Measurements from ENCODE around the gene ELMO2. TPM values are rescaled to one million over a fixed set of nuclear protein-coding genes. Genes with fewer than 3 reads are reported as not detected.

ELMO2 gene
- 24.5 TPM for total RNA-seq

DNA sequence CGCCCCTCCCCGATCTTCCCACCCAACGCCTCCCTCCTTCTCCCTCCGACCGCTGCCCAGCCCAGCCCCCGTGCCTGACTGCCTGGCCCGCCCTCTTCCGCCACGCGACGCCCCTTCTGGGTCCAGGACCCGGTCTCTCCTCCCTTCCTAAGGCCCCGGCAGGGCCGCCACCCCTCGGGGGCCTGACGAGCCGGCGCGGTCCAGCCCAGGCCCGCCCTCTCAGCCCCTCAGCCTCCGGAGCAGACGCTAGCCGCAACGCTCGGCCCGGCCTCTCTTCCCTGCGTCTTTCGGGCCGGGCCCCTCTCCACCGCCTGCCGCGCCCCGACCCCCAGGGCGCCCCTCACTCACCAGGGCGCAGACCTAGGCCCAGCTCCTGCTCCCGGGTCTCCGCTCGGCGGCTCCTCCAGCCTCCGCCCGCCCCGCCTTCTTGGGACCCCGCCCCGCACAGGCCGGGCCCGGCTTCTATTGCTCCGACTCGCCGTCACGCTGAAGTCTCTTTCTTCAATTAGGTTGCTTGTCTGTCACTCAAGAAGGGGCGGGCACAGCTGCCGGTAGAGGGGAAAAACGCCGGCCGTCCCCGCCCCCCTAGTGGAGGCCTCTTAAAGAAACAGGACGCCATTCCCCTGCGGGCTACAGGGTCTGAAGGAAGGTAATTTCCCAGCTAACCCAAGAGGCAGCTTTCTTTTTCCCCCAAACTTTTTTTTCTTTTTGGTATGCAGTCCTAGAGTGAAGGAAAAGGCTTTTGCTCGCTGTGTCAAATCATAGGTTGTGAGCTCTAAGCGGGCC is at the start of gene ELMO2:
ELMO2 (minus strand) TSS at position 416 of the 786 bp plus-strand sequence. CDS start 12,133 bp downstream, outside the sequence.
- Histone ChIP-seq H3K36me3 (ENCODE audit: control insufficient read depth in 3 of 3, insufficient read depth in 3 of 3, low read length in 3 of 3) (no peaks in the 10 kb centered on the region), H3K4me3 (ENCODE audit: low read length in 3 of 3) (peak within 1 kb of the TSS; percentile 71 to 86 (median 86)), H3K9me3 (ENCODE audit: control insufficient read depth in 3 of 3, low read length in 3 of 3) (no peaks in the 10 kb centered on the region), H3K27ac (ENCODE audit: low read depth, low read length) (peak within 1 kb of the TSS; percentile 86), H3K9ac (ENCODE audit: low read depth in 1 of 3, low read length in 3 of 3) (peak within 1 kb of the TSS; percentile 87 to 90 (median 90)), H3K4me1 (ENCODE audit: control insufficient read depth in 3 of 3, insufficient read depth in 3 of 3, low read length in 3 of 3) (peaks cover 42 to 60% (median 44%) of the 10 kb centered on the region in 3 donors), H3K27me3 (ENCODE audit: control insufficient read depth in 3 of 3, insufficient read depth in 3 of 3, low read length in 3 of 3) (no peaks in the 10 kb centered on the region)

DNA sequence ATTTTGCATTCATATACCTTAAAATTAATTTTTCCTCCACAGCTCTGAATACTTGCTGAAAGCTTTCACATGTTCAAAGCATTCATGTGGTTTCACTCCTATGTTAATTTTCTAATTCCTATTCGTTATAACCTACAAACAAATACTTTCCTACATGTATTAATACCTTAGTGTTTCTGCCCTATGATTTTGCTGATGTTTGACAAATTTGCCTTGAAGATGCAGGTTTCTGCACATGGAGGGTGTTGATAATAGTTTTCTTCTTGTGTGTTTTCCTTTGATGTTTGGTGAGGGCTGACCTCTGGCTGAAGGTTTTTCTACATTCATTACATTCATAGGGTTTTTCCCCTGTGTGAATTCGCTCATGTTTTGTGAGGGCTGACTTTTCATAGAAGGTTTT is 49.3 kb upstream of the ELMO2 start:
- peaks cover 12 to 23% (median 15%) of the 10 kb centered on the region in 3 donors for H3K27me3 ChIP-seq (ENCODE audit: control insufficient read depth in 3 of 3, insufficient read depth in 3 of 3, low read length in 3 of 3)
- no peak overlapping the region for H3K9ac ChIP-seq (ENCODE audit: low read depth in 1 of 3, low read length in 3 of 3)
- H3K27ac ChIP-seq (ENCODE audit: low read depth, low read length), result no peak overlapping the region
- H3K4me3 ChIP-seq (ENCODE audit: low read length in 3 of 3), result no peak overlapping the region
- H3K4me1 ChIP-seq (ENCODE audit: control insufficient read depth in 3 of 3, insufficient read depth in 3 of 3, low read length in 3 of 3), result no peaks in the 10 kb centered on the region
- H3K36me3 ChIP-seq (ENCODE audit: control insufficient read depth in 3 of 3, insufficient read depth in 3 of 3, low read length in 3 of 3), result no peaks in the 10 kb centered on the region
- peaks cover 0 to 4% (median 3%) of the 10 kb centered on the region in 3 donors for H3K9me3 ChIP-seq (ENCODE audit: control insufficient read depth in 3 of 3, low read length in 3 of 3)

DNA sequence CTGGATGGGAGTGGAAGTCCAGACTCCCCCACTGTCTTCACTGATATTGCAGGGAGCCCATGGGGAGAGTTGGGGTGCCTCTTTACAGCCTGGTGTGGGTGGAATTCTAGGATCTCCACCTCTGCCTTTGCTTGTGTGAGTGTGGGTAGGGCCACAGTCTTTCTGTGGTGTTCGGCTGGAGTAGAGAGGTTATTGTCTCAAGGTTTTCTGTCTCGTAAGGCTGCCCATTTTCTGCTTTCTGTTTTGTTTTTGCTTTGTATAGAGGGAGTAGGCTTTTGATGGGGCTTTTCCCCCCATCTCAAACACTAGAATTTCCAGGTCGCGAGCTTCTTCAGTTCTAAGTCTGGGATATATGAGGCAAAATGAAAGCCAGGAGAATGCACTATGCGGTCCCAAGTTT is 40.4 kb upstream of the ELMO2 start:
- H3K36me3 ChIP-seq (ENCODE audit: control insufficient read depth in 3 of 3, insufficient read depth in 3 of 3, low read length in 3 of 3), result no peaks in the 10 kb centered on the region
- no peaks in the 10 kb centered on the region for H3K4me1 ChIP-seq (ENCODE audit: control insufficient read depth in 3 of 3, insufficient read depth in 3 of 3, low read length in 3 of 3)
- no peak overlapping the region for H3K4me3 ChIP-seq (ENCODE audit: low read length in 3 of 3)
- peaks cover 3 to 4% (median 4%) of the 10 kb centered on the region in 3 donors for H3K27me3 ChIP-seq (ENCODE audit: control insufficient read depth in 3 of 3, insufficient read depth in 3 of 3, low read length in 3 of 3)
- H3K9me3 ChIP-seq (ENCODE audit: control insufficient read depth in 3 of 3, low read length in 3 of 3), result peaks cover 0 to 4% (median 0%) of the 10 kb centered on the region in 3 donors
- H3K9ac ChIP-seq (ENCODE audit: low read depth in 1 of 3, low read length in 3 of 3), result no peak overlapping the region
- no peak overlapping the region for H3K27ac ChIP-seq (ENCODE audit: low read depth, low read length)

- Histone ChIP-seq H3K9ac (ENCODE audit: low read depth in 1 of 3, low read length in 3 of 3) (no peak overlapping the region), H3K36me3 (ENCODE audit: control insufficient read depth in 3 of 3, insufficient read depth in 3 of 3, low read length in 3 of 3) (no peaks in the 10 kb centered on the region), H3K27ac (ENCODE audit: low read depth, low read length) (no peak overlapping the region), H3K27me3 (ENCODE audit: control insufficient read depth in 3 of 3, insufficient read depth in 3 of 3, low read length in 3 of 3) (peaks cover 0 to 5% (median 0%) of the 10 kb centered on the region in 3 donors), H3K4me1 (ENCODE audit: control insufficient read depth in 3 of 3, insufficient read depth in 3 of 3, low read length in 3 of 3) (no peaks in the 10 kb centered on the region), H3K9me3 (ENCODE audit: control insufficient read depth in 3 of 3, low read length in 3 of 3) (peaks cover 0 to under 1% (median 0%) of the 10 kb centered on the region in 3 donors), H3K4me3 (ENCODE audit: low read length in 3 of 3) (no peak overlapping the region)
These were observed 33.4 kb upstream of the ELMO2 start for GRCh38 chr20:46439837-46440236.

GRCh38 chr20:46438156-46438750 is 31.8 kb upstream of the ELMO2 start:
- Histone ChIP-seq H3K9me3 (ENCODE audit: control insufficient read depth in 3 of 3, low read length in 3 of 3) (no peaks in the 10 kb centered on the region), H3K9ac (ENCODE audit: low read depth in 1 of 3, low read length in 3 of 3) (no peak overlapping the region), H3K27ac (ENCODE audit: low read depth, low read length) (no peak overlapping the region), H3K27me3 (ENCODE audit: control insufficient read depth in 3 of 3, insufficient read depth in 3 of 3, low read length in 3 of 3) (peaks cover 0 to 9% (median 4%) of the 10 kb centered on the region in 3 donors), H3K4me3 (ENCODE audit: low read length in 3 of 3) (no peak overlapping the region), H3K4me1 (ENCODE audit: control insufficient read depth in 3 of 3, insufficient read depth in 3 of 3, low read length in 3 of 3) (no peaks in the 10 kb centered on the region), H3K36me3 (ENCODE audit: control insufficient read depth in 3 of 3, insufficient read depth in 3 of 3, low read length in 3 of 3) (no peaks in the 10 kb centered on the region)

GRCh38 chr20:46435146-46435545 is 28.7 kb upstream of the ELMO2 start:
- Histone ChIP-seq H3K27me3 (ENCODE audit: control insufficient read depth in 3 of 3, insufficient read depth in 3 of 3, low read length in 3 of 3) (peaks cover 9 to 18% (median 16%) of the 10 kb centered on the region in 3 donors), H3K4me1 (ENCODE audit: control insufficient read depth in 3 of 3, insufficient read depth in 3 of 3, low read length in 3 of 3) (no peaks in the 10 kb centered on the region), H3K9ac (ENCODE audit: low read depth in 1 of 3, low read length in 3 of 3) (no peak overlapping the region), H3K36me3 (ENCODE audit: control insufficient read depth in 3 of 3, insufficient read depth in 3 of 3, low read length in 3 of 3) (no peaks in the 10 kb centered on the region), H3K27ac (ENCODE audit: low read depth, low read length) (no peak overlapping the region), H3K4me3 (ENCODE audit: low read length in 3 of 3) (no peak overlapping the region), H3K9me3 (ENCODE audit: control insufficient read depth in 3 of 3, low read length in 3 of 3) (no peaks in the 10 kb centered on the region)

GRCh38 chr20:46434597-46434996 is 28.2 kb upstream of the ELMO2 start:
- Histone ChIP-seq H3K4me3 (ENCODE audit: low read length in 3 of 3) (no peak overlapping the region), H3K27me3 (ENCODE audit: control insufficient read depth in 3 of 3, insufficient read depth in 3 of 3, low read length in 3 of 3) (peaks cover 9 to 16% (median 15%) of the 10 kb centered on the region in 3 donors)

DNA sequence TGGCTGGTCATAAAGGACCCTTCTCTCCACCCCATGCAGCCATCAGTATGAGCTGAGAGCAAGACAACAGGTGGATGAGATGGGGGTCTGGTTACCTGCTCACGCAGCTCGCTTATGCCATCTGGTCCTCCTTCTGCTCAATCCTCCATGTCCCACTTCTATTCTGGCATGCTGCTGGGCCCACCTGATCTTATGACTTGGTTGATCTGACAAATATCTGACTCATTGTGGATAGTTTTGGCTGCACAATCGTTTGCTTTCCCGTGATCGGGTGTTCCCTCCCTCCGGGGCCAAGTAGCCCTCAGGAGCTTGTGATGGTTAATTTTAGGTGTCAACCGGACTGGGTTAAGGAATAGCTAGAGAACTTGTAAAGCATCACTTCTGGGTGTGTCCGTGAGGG is 26.6 kb upstream of the ELMO2 start:
- H3K4me1 ChIP-seq (ENCODE audit: control insufficient read depth in 3 of 3, insufficient read depth in 3 of 3, low read length in 3 of 3), result no peaks in the 10 kb centered on the region
- no peaks in the 10 kb centered on the region for H3K36me3 ChIP-seq (ENCODE audit: control insufficient read depth in 3 of 3, insufficient read depth in 3 of 3, low read length in 3 of 3)
- H3K9me3 ChIP-seq (ENCODE audit: control insufficient read depth in 3 of 3, low read length in 3 of 3), result no peaks in the 10 kb centered on the region
- no peak overlapping the region for H3K4me3 ChIP-seq (ENCODE audit: low read length in 3 of 3)
- H3K27ac ChIP-seq (ENCODE audit: low read depth, low read length), result no peak overlapping the region
- H3K9ac ChIP-seq (ENCODE audit: low read depth in 1 of 3, low read length in 3 of 3), result no peak overlapping the region
- H3K27me3 ChIP-seq (ENCODE audit: control insufficient read depth in 3 of 3, insufficient read depth in 3 of 3, low read length in 3 of 3), result peaks cover 9 to 17% (median 15%) of the 10 kb centered on the region in 3 donors

More at GRCh38 chr20:46434597-46434996, 28.2 kb upstream of the ELMO2 start:
- Histone ChIP-seq H3K9me3 (ENCODE audit: control insufficient read depth in 3 of 3, low read length in 3 of 3) (no peaks in the 10 kb centered on the region), H3K9ac (ENCODE audit: low read depth in 1 of 3, low read length in 3 of 3) (no peak overlapping the region), H3K27ac (ENCODE audit: low read depth, low read length) (no peak overlapping the region), H3K36me3 (ENCODE audit: control insufficient read depth in 3 of 3, insufficient read depth in 3 of 3, low read length in 3 of 3) (no peaks in the 10 kb centered on the region), H3K4me1 (ENCODE audit: control insufficient read depth in 3 of 3, insufficient read depth in 3 of 3, low read length in 3 of 3) (no peaks in the 10 kb centered on the region)

- Histone ChIP-seq H3K4me1 (ENCODE audit: control insufficient read depth in 3 of 3, insufficient read depth in 3 of 3, low read length in 3 of 3) (no peaks in the 10 kb centered on the region), H3K27me3 (ENCODE audit: control insufficient read depth in 3 of 3, insufficient read depth in 3 of 3, low read length in 3 of 3) (peaks cover 12 to 20% (median 17%) of the 10 kb centered on the region in 3 donors)
These were observed 24.7 kb upstream of the ELMO2 start for GRCh38 chr20:46430921-46431712.

More at GRCh38 chr20:46430921-46431712, 24.7 kb upstream of the ELMO2 start:
- no peak overlapping the region for H3K9ac ChIP-seq (ENCODE audit: low read depth in 1 of 3, low read length in 3 of 3)
- no peaks in the 10 kb centered on the region for H3K36me3 ChIP-seq (ENCODE audit: control insufficient read depth in 3 of 3, insufficient read depth in 3 of 3, low read length in 3 of 3)
- H3K9me3 ChIP-seq (ENCODE audit: control insufficient read depth in 3 of 3, low read length in 3 of 3), result no peaks in the 10 kb centered on the region
- no peak overlapping the region for H3K4me3 ChIP-seq (ENCODE audit: low read length in 3 of 3)
- no peak overlapping the region for H3K27ac ChIP-seq (ENCODE audit: low read depth, low read length)

Measured in skeletal muscle tissue (tissue), 4 donors.